Stimulated activated CD4-positive, alpha-beta T cell treated with anti-CD3 and anti-CD28 coated beads, Interleukin-1b, Interleukin-23, amount 100 ng/mL, for 4 hours (primary cell): ENCODE measurements around the gene CCDC188.
"Not testable (repeated sequence)": the region's sequence is repeated elsewhere in the genome, so short reads cannot be mapped to it uniquely, and the experiment has no call there.

ENCODE experiments used
- DNase-seq, 2 donors: peaks; one replicate each; pipeline ENCODE4 v3.0.0-alpha.2; 2020; ENCODE audit warnings: low read depth in 2 of 2

Gene CCDC188

DNA sequence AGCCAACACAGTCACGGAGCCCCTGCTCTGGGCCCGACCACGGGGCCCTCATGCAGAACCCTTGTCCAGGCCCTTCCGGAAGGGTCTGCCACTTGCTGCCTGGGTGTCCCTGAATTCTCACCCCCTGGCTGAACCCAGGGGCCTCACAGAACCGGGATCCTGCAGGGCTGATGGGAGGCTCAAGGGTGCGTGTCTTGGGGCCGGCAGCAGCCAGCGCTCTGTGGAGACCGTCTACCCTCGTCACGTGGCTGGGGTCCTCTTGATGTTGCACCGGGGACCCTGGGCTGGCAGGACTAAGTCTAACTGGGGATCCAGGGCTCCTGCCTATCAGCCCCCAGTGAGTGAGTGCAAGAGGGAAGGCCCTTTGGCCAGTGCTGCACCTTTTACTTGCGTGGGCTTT lies 19.3 kb upstream of the CCDC188 start:
- no peak for DNase-seq

GRCh38 chr22:20169253-20169822 lies 18.5 kb upstream of the CCDC188 start:
- DNase-seq, result no peak

- DNase-seq, result no peak
These were observed 16.9 kb upstream of the CCDC188 start for GRCh38 chr22:20167643-20168322.

DNA sequence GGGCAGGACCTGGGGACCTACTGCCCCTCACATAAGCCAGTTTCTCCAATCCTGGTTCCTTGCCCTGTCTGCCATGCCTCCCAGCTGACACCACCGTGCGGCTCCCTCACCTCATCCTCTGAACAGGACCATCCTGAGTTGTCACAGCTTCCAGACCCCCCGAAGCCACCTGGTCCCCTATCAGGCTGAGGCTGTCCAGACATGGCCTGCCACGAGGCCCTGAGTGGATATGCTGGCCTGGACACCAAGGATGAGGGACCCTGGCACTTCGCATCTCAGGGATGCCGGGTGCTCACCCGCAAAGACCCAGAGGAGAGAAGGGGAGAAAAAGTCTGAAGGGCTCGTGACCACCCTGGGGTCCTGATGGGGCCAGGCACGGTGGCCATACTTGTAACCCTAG lies 15.8 kb upstream of the CCDC188 start:
- DNase-seq, result no peak

DNA sequence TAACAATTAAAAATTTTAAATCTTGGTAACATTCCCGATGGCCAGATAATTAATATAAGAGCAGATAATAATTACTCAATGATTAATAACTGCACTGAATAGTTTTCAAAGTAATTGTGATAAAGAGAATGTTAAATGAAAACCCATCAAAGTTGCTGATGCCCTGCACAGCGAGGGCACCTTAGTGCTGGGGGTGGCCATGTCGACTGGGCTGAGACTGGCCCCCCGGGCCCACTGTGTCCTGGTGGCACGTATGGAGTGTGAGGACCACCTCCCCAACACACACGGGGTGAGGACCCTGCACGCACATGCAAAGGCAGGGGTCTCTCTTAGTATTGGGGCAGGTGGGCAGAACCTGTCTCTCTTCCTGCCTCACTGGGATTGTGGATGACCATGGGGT lies 15.1 kb upstream of the CCDC188 start:
- no peak for DNase-seq

DNA sequence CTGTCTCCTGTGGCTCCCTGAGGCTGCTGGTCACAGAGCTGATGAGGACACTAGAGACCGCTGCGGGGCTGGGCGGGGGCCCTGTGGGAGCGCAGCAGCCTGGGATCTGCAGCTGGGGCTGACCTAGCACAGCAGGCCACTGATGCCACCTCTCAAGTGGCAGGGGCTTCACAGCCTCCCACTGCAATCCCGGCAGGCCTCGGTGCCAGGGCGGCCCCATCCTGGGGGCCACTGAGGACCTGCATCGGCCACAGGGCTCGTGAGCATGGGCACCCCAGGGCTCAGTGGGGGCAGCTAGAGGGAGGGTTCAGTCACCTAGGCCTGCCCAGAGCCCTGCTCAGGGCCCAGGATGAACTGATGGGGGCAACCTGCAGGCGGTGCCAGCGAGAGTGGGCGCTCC lies 14.6 kb upstream of the CCDC188 start:
- DNase-seq, result no peak

GRCh38 chr22:20164863-20165262 lies 14.0 kb upstream of the CCDC188 start:
- no peak for DNase-seq

DNA sequence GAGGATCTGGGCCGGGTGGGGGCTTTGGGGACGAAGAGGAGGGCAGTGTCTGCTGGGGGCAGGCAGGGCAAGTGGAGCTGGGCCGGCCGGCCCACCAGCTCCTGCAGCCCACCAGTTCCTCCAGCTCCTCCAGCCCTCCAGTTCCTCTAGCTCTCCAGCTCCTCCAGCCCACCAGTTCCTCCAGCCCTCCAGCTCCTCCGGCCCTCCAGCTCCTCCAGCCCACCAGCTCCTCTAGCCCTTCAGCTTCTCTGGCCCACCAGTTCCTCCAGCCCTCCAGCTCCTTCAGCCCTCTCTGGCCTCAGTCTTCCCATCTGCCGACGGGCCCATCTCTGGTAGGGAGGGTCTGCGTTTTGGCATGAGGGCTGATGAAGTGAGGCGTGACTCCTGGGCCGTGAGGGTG lies 9.2 kb upstream of the CCDC188 start:
- DNase-seq, result no peak

- DNase-seq, result not testable (repeated sequence)
These were observed 8.7 kb upstream of the CCDC188 start for GRCh38 chr22:20159531-20159930.

GRCh38 chr22:20159076-20159475 lies 8.2 kb upstream of the CCDC188 start:
- DNase-seq, result no peak

DNA sequence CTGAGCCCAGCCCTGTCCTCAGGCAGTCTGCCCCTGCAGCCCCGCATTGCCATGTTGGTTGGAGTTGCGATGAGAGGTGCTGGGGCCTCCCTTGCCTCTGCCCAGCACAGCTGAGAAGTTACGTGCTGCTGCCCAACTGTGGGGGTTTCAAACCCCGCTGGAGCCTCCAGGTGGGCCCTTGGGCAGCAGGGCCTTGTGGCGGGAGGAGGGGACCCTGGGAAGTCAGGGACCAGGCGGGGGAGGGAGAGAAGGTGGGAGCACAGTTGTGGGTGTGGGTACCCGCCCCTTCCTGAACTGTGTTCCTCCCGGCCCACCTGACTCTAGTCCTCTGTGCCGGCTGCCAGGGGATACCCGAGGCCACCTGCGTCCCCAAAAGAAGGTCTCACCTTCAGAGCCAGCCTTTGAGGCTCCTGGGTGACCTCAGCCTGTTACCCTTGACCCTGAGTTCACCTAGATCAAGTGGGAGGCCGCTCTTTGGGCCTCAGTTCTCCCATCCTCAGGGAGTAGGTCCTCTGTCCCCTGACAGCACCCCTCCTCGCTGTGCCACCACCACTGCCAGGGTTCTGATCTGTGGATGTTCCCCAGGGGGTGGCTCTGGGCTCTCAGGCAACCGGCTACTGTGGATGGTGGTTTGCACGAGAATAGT lies 7.7 kb upstream of the CCDC188 start:
- DNase-seq, result no peak

DNA sequence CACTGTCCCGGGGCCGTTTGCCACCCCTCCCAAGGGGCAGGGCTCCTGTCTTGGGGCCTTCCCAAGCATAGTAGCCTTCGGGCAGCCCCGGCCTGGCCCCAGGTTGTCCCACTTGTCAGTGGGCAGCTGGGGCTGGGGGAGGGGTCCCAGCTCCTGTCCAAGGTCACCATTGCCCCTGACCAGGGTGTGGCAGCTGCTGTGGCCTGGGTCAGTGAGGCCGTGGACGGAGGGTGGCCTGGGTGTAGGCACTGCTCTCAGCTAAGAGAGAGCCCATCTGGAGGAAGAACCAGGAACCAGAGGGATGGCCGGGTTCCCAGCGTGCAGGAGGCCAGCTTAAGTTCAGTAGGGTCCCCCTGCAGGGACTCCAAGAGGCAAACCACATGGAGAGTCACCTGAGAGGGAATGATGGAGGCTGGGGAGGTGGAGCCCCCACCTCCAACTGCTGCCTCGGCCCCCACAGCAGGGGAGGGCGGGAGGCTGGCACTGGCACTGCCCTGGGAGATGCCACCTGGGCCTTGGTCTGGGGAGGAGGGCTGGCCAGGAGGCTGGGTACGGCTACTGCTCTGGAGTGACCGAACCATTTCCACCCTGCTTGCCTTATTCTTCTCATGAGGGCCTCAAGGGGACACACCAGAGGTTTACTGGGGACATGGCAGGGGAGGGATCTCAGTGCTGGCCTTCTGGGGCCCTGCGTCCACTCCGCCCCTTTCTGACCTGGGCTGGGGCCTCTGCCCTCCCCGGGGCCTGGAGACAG lies 6.8 kb upstream of the CCDC188 start:
- no peak for DNase-seq

- DNase-seq, result peak; percentile 91 to 92
These were observed 6.0 kb upstream of the CCDC188 start for GRCh38 chr22:20156611-20157429.

DNA sequence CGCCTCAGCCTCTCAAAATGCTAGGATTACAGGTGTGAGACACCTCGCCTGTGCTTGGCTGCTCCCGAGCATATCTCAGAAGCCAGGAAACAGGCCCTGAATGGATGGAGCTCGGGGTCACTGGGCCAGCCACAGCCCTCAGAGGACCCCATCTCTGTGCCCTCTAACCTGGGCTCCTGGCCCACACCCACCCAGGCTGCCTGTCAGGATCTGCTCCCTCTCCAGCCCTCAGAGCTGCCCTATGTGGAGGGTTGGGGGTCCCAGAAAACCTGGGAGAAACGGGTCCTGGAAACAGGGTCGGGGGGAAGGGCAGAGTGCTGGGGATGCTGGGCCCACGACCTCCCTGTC lies 5.2 kb upstream of the CCDC188 start:
- no peak for DNase-seq

DNA sequence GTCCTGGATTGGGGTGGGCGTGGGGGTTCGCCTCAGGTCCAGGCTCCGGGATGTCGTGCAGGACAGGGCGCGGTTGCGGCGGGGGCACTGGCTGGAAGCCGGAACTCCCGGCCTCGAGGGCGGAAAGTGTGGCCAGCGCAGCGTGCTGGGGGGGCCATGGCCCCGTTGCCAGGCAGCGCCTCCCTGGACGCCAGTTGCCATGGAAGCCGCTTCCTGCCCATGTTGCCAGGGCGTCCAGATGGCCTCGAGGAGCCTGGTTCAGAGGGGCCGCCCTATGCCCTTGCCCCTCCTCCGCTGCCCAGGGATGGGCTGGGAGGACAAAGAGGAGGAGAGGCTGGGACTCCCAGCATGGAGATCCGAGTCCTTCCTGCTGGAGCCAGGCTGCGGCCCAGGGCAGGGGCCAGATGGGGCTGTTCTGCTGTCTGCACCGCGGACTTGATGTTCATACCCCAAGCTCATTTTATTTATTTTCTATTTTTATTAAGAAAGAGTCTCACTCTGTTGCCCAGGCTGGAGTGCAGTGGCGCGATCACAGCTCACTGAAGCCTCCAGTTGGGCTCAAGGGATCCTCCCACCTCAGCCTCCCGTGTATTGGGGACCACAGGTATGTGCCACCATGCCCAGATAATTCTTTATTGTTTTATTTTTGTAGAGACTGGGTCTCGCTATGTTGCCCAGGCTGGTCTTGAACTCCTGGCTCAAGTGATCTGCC lies 4.6 kb upstream of the CCDC188 start:
- DNase-seq, result no peak

DNA sequence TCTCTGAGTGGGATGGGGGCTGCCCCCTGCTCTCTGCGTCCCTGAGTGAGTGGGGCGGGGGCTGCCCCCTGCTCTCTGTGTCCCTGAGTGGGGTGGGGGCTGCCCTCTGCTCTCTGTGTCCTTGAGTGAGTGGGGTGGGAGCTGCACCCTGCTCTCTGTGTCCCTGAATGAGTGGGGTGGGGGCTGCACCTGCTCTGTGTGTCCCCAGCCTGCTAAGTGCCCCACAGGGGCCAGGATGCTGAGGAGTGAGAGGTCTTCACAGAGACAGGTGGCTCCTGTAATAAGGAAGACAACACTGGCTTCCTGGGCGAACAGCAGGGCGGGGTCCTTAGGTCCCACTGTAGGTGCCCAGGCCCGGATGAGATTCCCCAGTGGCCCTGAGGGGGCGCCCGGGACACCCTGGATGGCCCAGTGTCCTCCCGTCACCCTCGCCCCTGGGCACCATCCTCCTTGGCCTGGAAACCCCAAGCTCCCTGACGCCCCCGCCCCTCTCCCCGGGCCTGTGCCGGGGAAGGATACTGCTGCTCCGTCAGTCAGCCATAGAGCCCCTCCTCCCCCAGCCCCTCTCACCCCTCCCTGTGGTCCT lies 3.8 kb upstream of the CCDC188 start:
- no peak for DNase-seq

- DNase-seq, result no peak
These were observed 3.1 kb upstream of the CCDC188 start for GRCh38 chr22:20153945-20154344.

DNA sequence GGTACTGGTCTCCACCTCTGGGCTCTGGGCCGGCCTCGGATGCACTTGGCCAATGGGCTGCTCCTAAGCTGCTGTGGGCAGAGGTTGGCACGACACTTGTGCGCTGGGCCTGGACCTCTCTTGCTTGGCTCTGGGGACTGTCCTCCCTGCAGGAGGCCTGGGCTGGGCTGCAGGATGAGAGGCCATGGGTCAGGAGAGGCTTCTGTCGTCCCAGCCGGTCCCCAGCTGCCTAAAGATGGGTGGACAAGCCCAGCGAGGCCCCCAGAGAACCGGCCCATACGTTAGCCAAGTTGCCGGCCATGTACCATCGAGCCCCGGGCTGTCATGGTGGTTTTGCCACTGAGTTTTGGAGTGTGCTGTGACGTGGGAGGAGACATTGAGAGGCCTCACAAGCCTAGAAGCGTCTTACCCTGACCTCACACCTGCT lies 1.6 kb upstream of the CCDC188 start:
- DNase-seq, result no peak

GRCh38 chr22:20151276-20151588 lies 377 bp upstream of the CCDC188 start:
- DNase-seq, result no peak

GRCh38 chr22:20149257-20150250 lies 1.3 kb downstream of the CCDC188 start:
- DNase-seq, result no peak
